ENCODE results near the gene GPN1.
"Not testable (repeated sequence)": the region's sequence is repeated elsewhere in the genome, so short reads cannot be mapped to it uniquely, and the experiment has no call there.

Gene GPN1

DNA sequence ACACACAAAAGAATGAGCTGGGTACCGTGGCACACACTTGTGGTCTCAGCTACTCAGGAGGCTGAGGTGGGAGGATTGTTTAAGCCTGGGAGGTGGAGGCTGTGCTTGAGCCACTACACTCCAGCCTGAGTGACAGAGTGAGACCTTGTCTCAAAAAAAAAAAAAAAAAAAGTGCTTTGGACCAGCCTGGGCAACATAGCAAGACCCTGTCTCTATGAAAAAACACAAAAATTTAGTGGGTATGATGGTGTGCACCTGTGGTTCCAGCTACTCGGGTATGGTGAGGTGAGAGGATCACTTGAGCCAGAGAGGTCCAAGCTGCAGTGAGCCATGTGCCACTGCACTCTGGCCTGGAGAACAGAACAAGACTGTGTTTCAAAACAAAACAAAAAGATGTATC, 35.6 kb upstream of the GPN1 start:
- Histone ChIP-seq H3K9ac (ENCODE audit: low read length) (no peak overlapping the region), H3F3A (ENCODE audit: insufficient read depth, low read length) (0 out of 2 replicates have a peak, but pooled peaks cover 5% of the 10 kb centered on the region), H3K79me2 (ENCODE audit: low read length) (peaks cover 81% of the 10 kb centered on the region), H3K9me3 (replicated peaks; ENCODE audit: insufficient read depth, low read length) (no peaks in the 10 kb centered on the region; the same call in 1 of the 2 replicates), H3K4me2 (ENCODE audit: low read depth, low read length) (no peak overlapping the region), H3K27ac (ENCODE audit: low read length) (no peak overlapping the region), H4K20me1 (ENCODE audit: insufficient read depth, low read length) (no peaks in the 10 kb centered on the region; the same call in 1 of the 2 replicates), H3K27me3 (replicated peaks; ENCODE audit: insufficient read depth, low read length) (no peaks in the 10 kb centered on the region), H3K4me1 (ENCODE audit: low read length) (no peaks in the 10 kb centered on the region), H3K4me3 (ENCODE audit: low read length) (no peak overlapping the region), H3K36me3 (replicated peaks; ENCODE audit: insufficient read depth, low read length) (no peaks in the 10 kb centered on the region), H3K9me2 (replicated peaks; ENCODE audit: insufficient read depth, low read length) (no peaks in the 10 kb centered on the region; the same call in 1 of the 2 replicates), H2AFZ (ENCODE audit: low read length) (no peak overlapping the region)
- DNase-seq, result no peak
- TF ChIP-seq EZH2 (optimal IDR thresholded peaks at IDR 0.05; ENCODE audit: low read depth, low read length) (no peak), EZH2phosphoT487 (IDR thresholded peaks at IDR 0.05; ENCODE audit: low read length) (no peak)
- TF ChIP-seq, protein P1, sequence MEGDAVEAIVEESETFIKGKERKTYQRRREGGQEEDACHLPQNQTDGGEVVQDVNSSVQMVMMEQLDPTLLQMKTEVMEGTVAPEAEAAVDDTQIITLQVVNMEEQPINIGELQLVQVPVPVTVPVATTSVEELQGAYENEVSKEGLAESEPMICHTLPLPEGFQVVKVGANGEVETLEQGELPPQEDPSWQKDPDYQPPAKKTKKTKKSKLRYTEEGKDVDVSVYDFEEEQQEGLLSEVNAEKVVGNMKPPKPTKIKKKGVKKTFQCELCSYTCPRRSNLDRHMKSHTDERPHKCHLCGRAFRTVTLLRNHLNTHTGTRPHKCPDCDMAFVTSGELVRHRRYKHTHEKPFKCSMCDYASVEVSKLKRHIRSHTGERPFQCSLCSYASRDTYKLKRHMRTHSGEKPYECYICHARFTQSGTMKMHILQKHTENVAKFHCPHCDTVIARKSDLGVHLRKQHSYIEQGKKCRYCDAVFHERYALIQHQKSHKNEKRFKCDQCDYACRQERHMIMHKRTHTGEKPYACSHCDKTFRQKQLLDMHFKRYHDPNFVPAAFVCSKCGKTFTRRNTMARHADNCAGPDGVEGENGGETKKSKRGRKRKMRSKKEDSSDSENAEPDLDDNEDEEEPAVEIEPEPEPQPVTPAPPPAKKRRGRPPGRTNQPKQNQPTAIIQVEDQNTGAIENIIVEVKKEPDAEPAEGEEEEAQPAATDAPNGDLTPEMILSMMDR (IDR thresholded peaks at IDR 0.05; ENCODE audit: low read length), result no peak

DNA sequence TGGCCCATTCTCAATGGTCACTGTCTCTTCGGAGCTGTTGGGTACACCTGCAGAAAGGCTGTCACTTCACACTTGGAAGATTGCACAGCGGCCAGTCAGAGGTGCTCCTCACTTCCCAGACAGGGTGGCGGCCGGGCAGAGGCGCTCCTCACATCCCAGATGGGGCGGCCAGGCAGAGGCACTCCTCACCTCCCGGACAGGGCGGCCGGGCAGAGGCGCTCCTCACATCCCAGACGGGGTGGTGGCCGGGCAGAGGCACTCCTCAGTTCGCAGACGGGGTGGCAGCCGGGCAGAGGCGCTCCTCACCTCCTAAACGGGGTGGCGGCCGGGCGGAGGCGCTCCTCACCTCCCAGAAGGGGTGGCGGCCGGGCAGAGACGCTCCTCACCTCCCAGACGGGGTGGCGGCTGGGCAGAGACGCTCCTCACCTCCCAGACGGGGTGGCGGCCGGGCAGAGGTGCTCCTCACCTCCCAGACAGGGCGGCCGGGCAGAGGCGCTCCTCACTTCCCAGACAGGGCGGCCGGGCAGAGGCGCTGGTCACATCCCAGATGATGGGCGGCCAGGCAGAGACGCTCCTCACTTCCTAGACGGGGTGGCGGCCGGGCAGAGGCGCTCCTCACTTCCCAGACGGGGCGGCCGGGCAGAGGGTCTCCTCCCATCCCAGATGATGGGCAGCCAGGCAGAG, 34.7 kb upstream of the GPN1 start:
- H4K20me1 ChIP-seq (ENCODE audit: insufficient read depth, low read length); H3K4me2 ChIP-seq (ENCODE audit: low read depth, low read length); H2AFZ ChIP-seq (ENCODE audit: low read length); H3K36me3 ChIP-seq (replicated peaks; ENCODE audit: insufficient read depth, low read length); DNase-seq; H3K27ac ChIP-seq (ENCODE audit: low read length); H3K9me2 ChIP-seq (replicated peaks; ENCODE audit: insufficient read depth, low read length); H3K27me3 ChIP-seq (replicated peaks; ENCODE audit: insufficient read depth, low read length); H3K4me1 ChIP-seq (ENCODE audit: low read length); H3K4me3 ChIP-seq (ENCODE audit: low read length); H3K9ac ChIP-seq (ENCODE audit: low read length); H3K9me3 ChIP-seq (replicated peaks; ENCODE audit: insufficient read depth, low read length); H3F3A ChIP-seq (ENCODE audit: insufficient read depth, low read length): not testable (repeated sequence)
- peaks cover 74% of the 10 kb centered on the region for H3K79me2 ChIP-seq (ENCODE audit: low read length)

GRCh38 chr2:27595412-27595811, 33.4 kb upstream of the GPN1 start:
- H3K36me3 ChIP-seq (replicated peaks; ENCODE audit: insufficient read depth, low read length), result not testable (repeated sequence)

DNA sequence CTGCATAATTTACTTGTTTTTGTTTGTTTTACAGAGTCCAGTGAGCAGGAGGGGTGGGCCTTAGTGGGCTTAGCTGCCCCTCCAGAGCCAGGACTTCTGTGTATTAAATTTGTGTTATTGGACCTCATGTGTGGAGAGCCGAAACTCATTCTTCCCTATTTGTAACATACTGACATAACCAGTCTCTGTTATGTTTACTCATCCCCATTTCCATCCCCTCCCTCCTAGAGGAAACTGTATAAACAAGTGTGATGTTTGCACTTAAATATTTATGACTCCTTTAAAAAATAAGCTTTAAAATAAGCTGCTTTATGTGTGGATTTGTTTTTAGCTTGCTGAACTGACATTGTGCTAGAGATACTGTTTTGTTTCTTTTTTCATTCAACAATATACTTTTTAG, 32.2 kb upstream of the GPN1 start:
- H3K9me3 ChIP-seq (replicated peaks; ENCODE audit: insufficient read depth, low read length), result no peaks in the 10 kb centered on the region

More at GRCh38 chr2:27595412-27595811, 33.4 kb upstream of the GPN1 start:
- H2AFZ ChIP-seq (ENCODE audit: low read length); H3K4me2 ChIP-seq (ENCODE audit: low read depth, low read length); H3K9me3 ChIP-seq (replicated peaks; ENCODE audit: insufficient read depth, low read length); H3K4me1 ChIP-seq (ENCODE audit: low read length); H3K27me3 ChIP-seq (replicated peaks; ENCODE audit: insufficient read depth, low read length); H3K4me3 ChIP-seq (ENCODE audit: low read length); H3K9me2 ChIP-seq (replicated peaks; ENCODE audit: insufficient read depth, low read length); H3F3A ChIP-seq (ENCODE audit: insufficient read depth, low read length); DNase-seq; H3K27ac ChIP-seq (ENCODE audit: low read length); H3K9ac ChIP-seq (ENCODE audit: low read length); H4K20me1 ChIP-seq (ENCODE audit: insufficient read depth, low read length): not testable (repeated sequence)
- H3K79me2 ChIP-seq (ENCODE audit: low read length), result peaks cover 63% of the 10 kb centered on the region

More for the DNA sequence above, 32.2 kb upstream of the GPN1 start:
- H3F3A ChIP-seq (ENCODE audit: insufficient read depth, low read length), result no peaks in the 10 kb centered on the region
- no peaks in the 10 kb centered on the region for H3K9me2 ChIP-seq (replicated peaks; ENCODE audit: insufficient read depth, low read length)
- H3K4me3 ChIP-seq (ENCODE audit: low read length), result no peak overlapping the region
- no peak overlapping the region for H2AFZ ChIP-seq (ENCODE audit: low read length)
- no peaks in the 10 kb centered on the region for H3K4me1 ChIP-seq (ENCODE audit: low read length)
- H3K27me3 ChIP-seq (replicated peaks; ENCODE audit: insufficient read depth, low read length), result no peaks in the 10 kb centered on the region
- no peak overlapping the region for H3K4me2 ChIP-seq (ENCODE audit: low read depth, low read length)
- no peak overlapping the region for H3K9ac ChIP-seq (ENCODE audit: low read length)
- H3K36me3 ChIP-seq (replicated peaks; ENCODE audit: insufficient read depth, low read length), result no peaks in the 10 kb centered on the region
- H4K20me1 ChIP-seq (ENCODE audit: insufficient read depth, low read length), result no peaks in the 10 kb centered on the region
- DNase-seq, result no peak
- TF ChIP-seq, protein P1 (IDR thresholded peaks at IDR 0.05; ENCODE audit: low read length), result no peak
- TF ChIP-seq EZH2phosphoT487 (IDR thresholded peaks at IDR 0.05; ENCODE audit: low read length) (no peak), EZH2 (optimal IDR thresholded peaks at IDR 0.05; ENCODE audit: low read depth, low read length) (no peak)
- no peak overlapping the region for H3K27ac ChIP-seq (ENCODE audit: low read length)
- peaks cover 52% of the 10 kb centered on the region for H3K79me2 ChIP-seq (ENCODE audit: low read length)
